NCI-H2171 treated with DMSO at 0.1 percent for 48 hours (cell line): Measurements from ENCODE around the gene SMTNL2.
A peak's percentile ranks its signal among the peaks of the same experiment; 100 is the strongest.

Source experiments
- DNase-seq: peaks from one replicate; lab custom pipeline; 2025; lab: John Stamatoyannopoulos, UW

SMTNL2 gene

GRCh38 chr17:4584101-4584916 lies at the start of gene SMTNL2:
TSS of gene SMTNL2 (plus strand) at chr17:4584529. CDS start at chr17:4584606, 77 bp downstream.
- peak; percentile 63 for DNase-seq

DNA sequence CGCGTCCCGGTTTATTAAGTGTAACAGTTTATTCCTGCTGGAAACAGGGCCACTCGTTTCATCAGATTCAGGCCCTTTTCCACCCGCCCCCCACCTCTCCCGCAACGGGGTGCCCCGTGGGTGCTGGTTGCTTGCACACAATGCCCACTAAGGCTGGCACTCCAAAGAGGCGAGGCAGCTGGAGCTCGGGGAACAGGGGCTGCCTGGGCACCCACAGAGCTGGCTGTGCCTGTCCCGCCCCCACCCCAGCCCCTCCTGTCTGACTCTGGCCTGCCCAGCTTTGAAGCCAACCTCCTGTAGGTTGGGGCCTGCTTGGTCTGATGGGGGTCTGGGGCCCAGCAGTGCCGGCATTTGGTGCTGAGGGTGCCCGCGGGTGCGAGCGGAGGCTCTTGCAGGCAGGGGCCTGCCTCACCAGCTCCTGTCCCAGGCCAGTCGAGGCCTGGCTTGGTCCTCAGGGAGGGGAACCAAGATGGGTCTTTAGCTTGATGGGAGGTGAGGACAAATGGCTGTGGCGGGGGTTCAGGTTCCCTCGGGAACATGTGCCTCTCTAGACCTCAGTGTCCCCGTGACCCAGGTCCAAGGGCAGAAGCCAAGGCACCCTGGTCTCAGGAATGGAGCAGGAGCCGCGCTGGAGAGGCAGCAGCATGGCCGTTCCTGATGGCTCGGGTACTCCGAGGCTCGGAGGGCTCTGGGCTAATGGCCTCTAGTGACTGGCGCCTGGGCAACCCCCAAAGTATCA lies 49.2 kb upstream of the SMTNL2 start:
- no peak for DNase-seq

DNA sequence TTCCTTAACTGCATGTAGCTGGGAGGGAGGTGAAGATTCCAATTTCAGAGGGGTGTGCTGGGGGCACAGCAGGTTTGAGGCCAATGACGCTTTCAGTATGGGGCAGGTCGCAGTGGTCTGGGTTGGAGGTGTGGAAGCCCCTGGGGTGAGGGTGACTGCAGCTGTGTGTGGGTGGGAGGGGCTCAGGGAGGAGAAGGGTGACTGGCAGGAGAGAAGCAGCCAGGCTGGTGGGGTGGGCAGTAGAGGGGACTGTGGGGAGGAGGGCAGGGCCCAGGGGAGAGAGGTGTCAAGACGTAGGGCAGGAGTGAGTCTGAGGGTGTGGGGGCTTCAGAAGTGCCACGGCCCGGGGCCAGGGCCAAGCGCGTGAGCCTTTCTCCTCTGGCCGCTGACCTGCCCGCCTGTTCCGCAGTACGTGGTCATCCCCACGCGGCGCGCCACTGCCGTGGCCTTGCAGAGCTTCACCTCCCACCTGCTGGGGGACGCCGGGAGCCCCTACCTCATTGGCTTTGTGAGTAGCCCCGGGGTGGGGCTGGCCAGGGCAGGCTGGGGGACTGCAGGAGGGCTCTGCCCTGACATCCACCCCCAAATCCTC lies 48.6 kb upstream of the SMTNL2 start:
- DNase-seq: no peak

GRCh38 chr17:4536259-4536741 lies 48.0 kb upstream of the SMTNL2 start:
- no peak for DNase-seq

DNA sequence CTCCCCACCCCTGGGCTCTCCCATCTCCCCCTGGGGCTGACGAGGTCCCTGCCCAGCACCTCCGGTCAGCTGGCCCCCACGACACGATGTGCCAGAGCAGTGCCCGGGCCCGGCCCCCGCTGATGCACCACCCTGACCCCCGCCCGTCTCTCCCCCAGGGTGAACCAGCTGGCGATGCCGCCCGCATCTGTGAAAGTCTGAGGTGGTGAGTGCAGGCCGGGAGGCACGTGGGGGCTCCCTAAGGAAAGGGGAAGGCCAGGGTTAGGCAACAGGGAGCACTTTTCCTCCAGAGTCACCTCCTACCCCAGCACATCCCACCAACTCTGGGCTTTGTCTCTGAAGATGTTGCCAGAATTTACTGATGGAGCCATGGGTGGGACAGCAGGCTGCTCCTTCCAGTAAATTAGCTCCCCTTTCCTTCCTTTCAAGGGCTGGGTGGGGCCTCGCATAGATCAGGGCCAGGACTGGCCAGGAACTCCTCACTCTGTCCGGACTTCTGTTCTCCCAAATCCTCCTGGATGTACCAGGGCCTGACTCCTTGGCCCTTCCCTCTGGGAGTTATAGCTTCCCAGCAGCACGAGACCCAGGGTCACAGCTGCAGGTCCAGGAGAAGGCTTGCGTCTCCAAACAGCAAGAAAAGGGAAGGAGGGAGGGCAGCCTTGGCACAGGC lies 47.5 kb upstream of the SMTNL2 start:
- peak; percentile 25 for DNase-seq

- peak; percentile 68 for DNase-seq
Measured at GRCh38 chr17:4537451-4538235, 46.7 kb upstream of the SMTNL2 start.

DNA sequence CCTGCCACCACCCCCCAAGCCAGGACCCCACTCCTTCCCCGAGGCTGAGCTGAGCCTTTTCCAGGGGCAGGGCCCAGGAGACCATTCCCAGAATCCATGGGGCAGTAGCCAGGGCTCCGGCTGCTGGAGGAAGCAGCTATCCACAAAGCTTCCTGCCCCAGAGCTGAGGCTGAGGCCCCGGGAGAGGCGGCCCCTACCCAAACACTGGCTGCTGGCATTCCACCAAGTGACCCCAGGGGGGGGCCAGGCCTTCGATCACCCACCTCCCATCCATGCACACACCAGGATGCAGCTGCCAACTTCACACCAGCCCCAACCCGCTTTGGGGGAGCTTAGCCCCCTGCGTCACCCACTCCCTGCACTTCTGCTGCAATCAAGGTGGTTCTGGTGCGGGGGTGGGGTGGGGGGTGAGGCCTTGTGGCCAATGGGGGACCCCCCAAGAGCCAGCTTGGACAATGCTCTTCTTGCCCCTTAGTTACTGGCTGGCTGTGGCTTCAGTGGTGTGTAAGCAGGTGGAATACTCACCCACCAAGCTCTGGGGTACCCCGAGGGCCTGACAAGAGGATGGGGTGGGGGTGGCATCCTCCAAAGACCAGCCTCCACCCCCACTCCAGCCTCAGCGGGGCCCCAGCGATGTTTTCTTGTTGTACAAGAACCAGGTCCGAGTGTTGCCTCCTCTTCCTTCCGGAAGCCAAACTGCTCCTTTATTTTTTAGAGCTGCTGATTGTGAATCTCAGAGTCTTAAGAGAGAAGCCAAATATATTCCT lies 45.9 kb upstream of the SMTNL2 start:
- no peak for DNase-seq

DNA sequence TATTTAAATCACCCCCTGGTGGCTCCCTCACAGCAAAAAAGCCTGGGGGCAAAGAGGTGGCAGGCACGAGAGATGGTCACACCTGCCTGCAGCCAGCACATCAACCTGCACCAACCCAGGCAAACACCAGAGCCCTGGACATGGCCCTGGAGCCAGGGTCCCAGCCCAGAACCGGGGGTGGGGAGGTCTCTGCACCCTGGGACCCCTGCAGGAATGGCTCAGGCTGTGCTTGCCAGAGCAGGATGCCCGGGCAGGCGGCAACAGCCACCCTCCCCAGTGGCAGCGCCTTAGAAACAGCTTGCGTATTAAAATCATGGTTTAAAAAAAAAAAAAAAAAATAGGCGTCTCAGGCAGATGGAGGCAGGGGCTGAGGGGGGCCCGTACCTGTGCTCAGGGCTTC lies 45.3 kb upstream of the SMTNL2 start:
- DNase-seq: peak; percentile 54

- no peak for DNase-seq
Measured at GRCh38 chr17:4539576-4540223, 44.6 kb upstream of the SMTNL2 start.

GRCh38 chr17:4540224-4540651 lies 44.1 kb upstream of the SMTNL2 start:
- no peak for DNase-seq

DNA sequence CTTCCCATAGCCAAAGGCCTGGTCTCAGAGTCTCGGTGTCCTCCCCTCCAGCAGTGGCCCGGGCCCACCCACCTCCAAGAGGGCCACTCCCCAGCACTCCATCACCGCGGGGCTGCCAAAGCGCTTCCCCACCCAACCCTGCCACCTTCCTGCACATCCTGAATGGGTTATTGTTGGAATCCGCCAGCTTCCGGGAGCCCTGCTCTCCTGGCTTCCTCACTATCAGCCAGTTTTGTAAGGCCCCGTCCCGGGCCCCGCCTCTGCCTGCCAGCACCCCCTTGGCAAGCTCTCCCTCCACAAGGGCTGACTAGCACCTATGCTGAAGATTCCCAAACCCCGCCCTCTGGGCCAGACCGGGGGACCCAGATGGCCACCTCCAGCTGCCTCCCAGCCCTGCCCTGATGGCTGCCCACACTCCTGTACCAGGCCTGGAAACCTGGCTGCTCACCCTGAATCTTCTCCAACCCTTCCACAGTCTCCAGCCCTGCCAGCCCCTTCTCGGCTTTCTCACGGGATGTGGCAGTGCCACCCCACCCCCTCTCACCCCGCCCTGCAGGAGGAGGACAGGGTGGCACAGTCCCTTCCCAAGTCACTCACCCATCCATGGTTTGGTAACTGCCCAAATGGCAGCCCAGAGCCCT lies 43.5 kb upstream of the SMTNL2 start:
- no peak for DNase-seq

- DNase-seq: no peak
Measured at GRCh38 chr17:4541328-4542002, 42.9 kb upstream of the SMTNL2 start.

DNA sequence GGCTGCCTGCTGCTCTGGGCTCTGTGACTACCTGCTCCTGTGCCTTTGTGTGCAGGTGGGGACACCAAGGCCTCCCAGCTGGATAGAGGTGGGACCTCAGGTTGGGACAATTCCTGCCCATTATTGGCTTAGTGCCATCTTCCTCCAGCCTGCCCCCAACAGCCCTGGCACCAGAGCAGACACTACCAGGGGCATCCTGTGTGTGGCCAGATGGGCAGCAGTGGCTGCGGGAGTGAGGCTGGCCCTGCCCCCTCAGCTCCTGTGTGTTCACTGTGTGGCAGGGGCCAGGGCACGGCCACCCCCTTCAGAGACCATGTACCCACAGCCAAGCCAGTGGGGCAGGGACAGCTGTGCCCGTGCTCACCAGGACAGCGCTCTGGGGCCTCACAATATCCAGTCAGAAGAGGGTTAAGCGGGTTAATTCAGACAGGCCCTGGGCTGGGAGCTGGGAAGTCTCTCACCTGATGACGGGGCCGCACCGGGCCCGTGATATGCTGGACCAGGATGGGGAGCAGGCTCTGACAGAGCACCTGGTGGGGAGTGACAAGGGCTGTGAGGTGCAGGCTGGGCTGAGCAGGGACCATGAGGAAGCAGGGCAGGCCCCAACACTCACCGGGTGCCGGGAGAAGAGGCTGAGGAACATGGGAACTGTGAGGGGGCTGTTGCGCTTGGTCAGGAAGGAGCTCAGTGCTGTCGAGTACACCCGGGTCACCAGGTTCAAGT lies 42.2 kb upstream of the SMTNL2 start:
- no peak for DNase-seq

GRCh38 chr17:4542726-4543191 lies 41.6 kb upstream of the SMTNL2 start:
- no peak for DNase-seq

DNA sequence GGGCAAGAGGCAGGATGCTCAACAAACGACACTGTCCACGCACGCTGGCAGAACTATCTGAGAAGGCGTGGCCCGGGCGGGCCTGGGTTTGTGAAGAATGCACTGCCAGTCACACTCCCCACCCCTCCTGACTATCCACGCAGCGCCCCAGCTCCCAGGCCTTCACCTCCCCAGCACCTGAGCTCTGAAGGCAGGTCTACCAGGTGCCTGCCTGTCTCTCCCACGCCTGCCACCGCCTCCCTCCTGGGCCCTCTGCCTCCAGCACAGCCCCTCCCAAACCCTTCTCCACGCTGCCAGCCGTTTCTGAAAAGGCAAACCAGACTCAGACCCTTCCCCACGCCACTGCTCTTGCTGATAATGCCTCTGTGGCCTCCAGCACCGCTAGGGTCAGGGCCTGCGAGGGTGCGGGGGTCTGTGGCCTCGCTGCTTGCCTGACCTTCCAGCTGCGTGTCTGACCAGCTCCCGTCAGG lies 40.7 kb upstream of the SMTNL2 start:
- no peak for DNase-seq

- DNase-seq: no peak
Measured at GRCh38 chr17:4544135-4544950, 40.0 kb upstream of the SMTNL2 start.

DNA sequence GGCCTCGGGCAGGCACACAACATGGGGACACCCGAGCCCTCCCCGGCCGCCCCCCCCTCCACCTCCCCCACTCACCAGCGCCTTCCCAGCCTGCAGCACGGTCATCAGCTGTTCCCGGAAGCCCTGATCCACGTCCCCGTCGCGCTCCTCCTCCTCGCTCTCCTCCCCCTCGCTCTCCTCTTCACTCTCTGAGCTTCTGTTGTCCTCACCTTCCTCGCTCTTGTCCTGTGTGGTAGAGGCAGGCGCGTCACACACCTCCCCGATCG lies 39.4 kb upstream of the SMTNL2 start:
- DNase-seq: no peak
